ENCODE results near the gene DAPK1. TPM values are rescaled to one million over a fixed set of nuclear protein-coding genes. Genes with fewer than 3 reads are reported as not detected.

Gene DAPK1
- total and polyA plus RNA-seq, 7 donors = 0.66 to 8.4 (median 2.2) TPM

- 88 to 91% (median 88%) methylated on average over 4 of the region's 4 CpGs for WGBS, 3 donors
- Histone ChIP-seq H3K36me3 (ENCODE audit: insufficient read depth in 1 of 2, low read depth in 1 of 2) (no peaks in the 10 kb centered on the region), H3K4me3 (no peak overlapping the region), H3K27me3 (ENCODE audit: insufficient read depth in 3 of 3, low read length in 2 of 3) (no peaks in the 10 kb centered on the region), H3K4me1 (no peaks in the 10 kb centered on the region), H3K27ac (no peak overlapping the region), H3K9me3 (no peaks in the 10 kb centered on the region)
- no peak for TF ChIP-seq CTCF (IDR thresholded peaks at IDR 0.05)
- no peak for ATAC-seq
- intact Hi-C loops (cut with DNase I) = no loop called here
- no peak for DNase-seq
Measured at GRCh38 chr9:87479801-87480201, 17.9 kb upstream of the DAPK1 start.

- H3K9me3 ChIP-seq = no peaks in the 10 kb centered on the region
- no peaks in the 10 kb centered on the region for H3K36me3 ChIP-seq (ENCODE audit: insufficient read depth in 1 of 2, low read depth in 1 of 2)
- TF ChIP-seq CTCF (IDR thresholded peaks at IDR 0.05) = no peak
- H3K4me3 ChIP-seq = no peak overlapping the region
- no peaks in the 10 kb centered on the region for H3K27me3 ChIP-seq (ENCODE audit: insufficient read depth in 3 of 3, low read length in 2 of 3)
- no peak overlapping the region for H3K27ac ChIP-seq
- no peak for DNase-seq
- ATAC-seq = no peak
- WGBS, 3 donors = 62 to 81% (median 65%) methylated on average over 4 of the region's 4 CpGs
- intact Hi-C loops (cut with DNase I) = no loop called here
- no peaks in the 10 kb centered on the region for H3K4me1 ChIP-seq
Measured at GRCh38 chr9:87481890-87482855, 15.5 kb upstream of the DAPK1 start.

GRCh38 chr9:87490225-87490624 is 7.4 kb upstream of the DAPK1 start:
- Histone ChIP-seq H3K9me3 (no peaks in the 10 kb centered on the region), H3K36me3 (ENCODE audit: insufficient read depth in 1 of 2, low read depth in 1 of 2) (no peaks in the 10 kb centered on the region), H3K4me1 (no peaks in the 10 kb centered on the region), H3K27me3 (ENCODE audit: insufficient read depth in 3 of 3, low read length in 2 of 3) (no peaks in the 10 kb centered on the region), H3K27ac (no peak overlapping the region), H3K4me3 (no peak overlapping the region)
- intact Hi-C loops (cut with DNase I) = loop anchor here in 1 of 2 donors (10.0 kb wide), 1 partner anchor 175 kb away; no protein-coding TSS in a partner anchor
- DNase-seq (no peak), ATAC-seq (no peak)
- TF ChIP-seq CTCF (IDR thresholded peaks at IDR 0.05) = no peak

- Histone ChIP-seq H3K27ac (no peak overlapping the region), H3K27me3 (ENCODE audit: insufficient read depth in 3 of 3, low read length in 2 of 3) (no peaks in the 10 kb centered on the region), H3K4me3 (no peak overlapping the region), H3K9me3 (no peaks in the 10 kb centered on the region), H3K4me1 (no peaks in the 10 kb centered on the region), H3K36me3 (ENCODE audit: insufficient read depth in 1 of 2, low read depth in 1 of 2) (no peaks in the 10 kb centered on the region)
- no peak for TF ChIP-seq CTCF (IDR thresholded peaks at IDR 0.05)
- no peak for ATAC-seq
- intact Hi-C loops (cut with DNase I) = loop anchor here in 1 of 2 donors (10.0 kb wide), 1 partner anchor 174 kb away; no protein-coding TSS in a partner anchor
- DNase-seq = no peak
Measured at GRCh38 chr9:87490907-87491306, 6.8 kb upstream of the DAPK1 start.
